ENCODE data around the gene AUTS2.

DNA sequence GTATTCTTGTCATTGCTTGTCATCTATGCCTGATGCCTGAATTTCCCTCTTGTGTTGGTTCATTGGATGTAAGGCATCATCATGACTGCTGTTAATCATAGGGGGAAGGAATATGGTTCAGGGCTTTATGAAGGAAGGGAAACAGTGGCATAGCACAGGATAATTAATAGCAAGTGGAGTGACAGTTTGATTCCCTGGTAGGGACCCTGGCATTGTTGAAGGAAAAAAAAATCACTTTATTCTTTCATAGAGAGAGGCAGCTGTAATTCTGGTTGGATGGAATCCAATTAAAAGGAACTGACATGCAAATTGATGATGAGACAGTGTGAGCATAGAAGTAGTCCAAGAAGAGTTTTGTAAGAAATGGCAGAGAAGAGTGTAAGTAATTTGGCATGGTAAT, 121.4 kb downstream of the AUTS2 start:
- TF ChIP-seq, protein P1, sequence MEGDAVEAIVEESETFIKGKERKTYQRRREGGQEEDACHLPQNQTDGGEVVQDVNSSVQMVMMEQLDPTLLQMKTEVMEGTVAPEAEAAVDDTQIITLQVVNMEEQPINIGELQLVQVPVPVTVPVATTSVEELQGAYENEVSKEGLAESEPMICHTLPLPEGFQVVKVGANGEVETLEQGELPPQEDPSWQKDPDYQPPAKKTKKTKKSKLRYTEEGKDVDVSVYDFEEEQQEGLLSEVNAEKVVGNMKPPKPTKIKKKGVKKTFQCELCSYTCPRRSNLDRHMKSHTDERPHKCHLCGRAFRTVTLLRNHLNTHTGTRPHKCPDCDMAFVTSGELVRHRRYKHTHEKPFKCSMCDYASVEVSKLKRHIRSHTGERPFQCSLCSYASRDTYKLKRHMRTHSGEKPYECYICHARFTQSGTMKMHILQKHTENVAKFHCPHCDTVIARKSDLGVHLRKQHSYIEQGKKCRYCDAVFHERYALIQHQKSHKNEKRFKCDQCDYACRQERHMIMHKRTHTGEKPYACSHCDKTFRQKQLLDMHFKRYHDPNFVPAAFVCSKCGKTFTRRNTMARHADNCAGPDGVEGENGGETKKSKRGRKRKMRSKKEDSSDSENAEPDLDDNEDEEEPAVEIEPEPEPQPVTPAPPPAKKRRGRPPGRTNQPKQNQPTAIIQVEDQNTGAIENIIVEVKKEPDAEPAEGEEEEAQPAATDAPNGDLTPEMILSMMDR (optimal IDR thresholded peaks at IDR 0.05 in 1 of 3, IDR thresholded peaks at IDR 0.05 in 1 of 3, conservative IDR thresholded peaks at IDR 0.05 in 1 of 3; ENCODE audit: extremely low read depth in 1 of 3, insufficient read depth in 2 of 3, low read length in 3 of 3) = no peak
- no peak for TF ChIP-seq EZH2 (IDR thresholded peaks at IDR 0.05; ENCODE audit: low read length)
